Measurements from ENCODE around the gene PCDH9.
A peak's percentile ranks its signal among the peaks of the same experiment; 100 is the strongest.

GRCh38 chr13:66558506-66558905 lies 671.6 kb downstream of the PCDH9 start:
- no peak for TF ChIP-seq GABPA (IDR thresholded peaks at IDR 0.05; ENCODE audit: low read depth)
- no peak for TF ChIP-seq CTCF (IDR thresholded peaks at IDR 0.05; ENCODE audit: insufficient read depth, low read length)
- TF ChIP-seq POLR2AphosphoS5 (IDR thresholded peaks at IDR 0.05; ENCODE audit: low read depth) = no peak
- TF ChIP-seq REST (IDR thresholded peaks at IDR 0.05; ENCODE audit: insufficient replicate concordance, low read depth) = no peak
- TF ChIP-seq SPI1 (IDR thresholded peaks at IDR 0.05; ENCODE audit: borderline replicate concordance, low read depth) = peak; percentile 43; the same call in 1 of the 2 replicates
